HepG2 (cell line): ENCODE results near the gene DST. TPM values are rescaled to one million over a fixed set of nuclear protein-coding genes. Genes with fewer than 3 reads are reported as not detected.

Experiments
- ATAC-seq: fragments of 200-7000 bp; cut with Tn5 transposase; 3 replicates; pipeline ENCODE4 v1.9.1; 2020; ENCODE audit warnings: mild to moderate bottlenecking, moderate library complexity
- BruUV-seq: library from RNA; stranded (reverse); fragments of 400-500 nt; replicated peaks from 2 replicates; lab custom pipeline; 2021; lab: Mats Ljungman, UMichigan
- CTCF ChIA-PET: fragments of 300-600 bp; formaldehyde crosslinking; extraction: SDS; loops from one replicate; lab custom pipeline; 2021; ENCODE audit warnings: low total read pairs, inconsistent platforms, low intra/inter-chr PET ratio; lab: Yijun Ruan, JAX
- POLR2A ChIA-PET: fragments of 350-600 bp; sonication (Branson Sonifier 250); formaldehyde crosslinking; loops from one replicate; lab custom pipeline; 2020; ENCODE audit warnings: antibody characterized with exemption, inconsistent platforms; lab: Yijun Ruan, JAX
- DNase-seq: peaks from one replicate; pipeline ENCODE4 v3.0.0-alpha.2; 2015; ENCODE audit warnings: low spot score
- FAIRE-seq: peaks from 3 replicates; lab custom pipeline; 2011; peaks lifted over from hg19 to GRCh38; lab: Jason Lieb, UNC
- H2AFZ ChIP-seq: one replicate; pipeline ENCODE4 v1.6.1; 2011; ENCODE audit warnings: low read length, inconsistent platforms
- H3K27ac ChIP-seq: fragments of 300-600 bp; 3 replicates; pipeline ENCODE4 v1.8.0; 2011; ENCODE audit warnings: mixed run types, mild to moderate bottlenecking, mixed read lengths, low read length, inconsistent platforms; ENCODE audit not compliant: insufficient read depth; ENCODE audit errors: extremely low read length
- H3K27me3 ChIP-seq, 2 experiments: fragments of 200-600 bp in 1 of 2; 2 replicates in 1 of 2; 3 replicates in 1 of 2; pipeline versions ENCODE4 v1.6.0 to v1.8.0; 2011; ENCODE audit warnings: low read length in 2 of 2, mild to moderate bottlenecking in 2 of 2, moderate library complexity in 2 of 2, inconsistent platforms in 1 of 2; ENCODE audit not compliant: insufficient read depth in 2 of 2, control insufficient read depth in 1 of 2
- H3K36me3 ChIP-seq, 2 experiments: fragments of 200-600 bp in 1 of 2; replicated peaks in 1 of 2; 2 replicates in 1 of 2; 3 replicates in 1 of 2; pipeline versions ENCODE4 v1.5.1 to v1.8.0; 2011; ENCODE audit warnings: low read length in 2 of 2, inconsistent platforms in 1 of 2; ENCODE audit not compliant: insufficient read depth in 2 of 2, control insufficient read depth in 1 of 2
- H3K4me1 ChIP-seq: 2 replicates; pipeline ENCODE4 v1.5.1; 2012; ENCODE audit warnings: low read length, inconsistent platforms; ENCODE audit not compliant: insufficient read depth
- H3K4me2 ChIP-seq: 2 replicates; pipeline ENCODE4 v1.6.0; 2011; ENCODE audit warnings: low read depth, low read length, inconsistent platforms
- H3K4me3 ChIP-seq, 3 experiments: fragments of 200-600 bp in 1 of 3; sonication (generic), shearing (Covaris generic) in 1 of 3; replicated peaks in 1 of 3; 2 replicates each; pipeline ENCODE4 v1.5.1; 2011 to 2016; ENCODE audit warnings: low read length in 3 of 3, inconsistent platforms in 2 of 3, low read depth in 2 of 3, mild to moderate bottlenecking in 2 of 3, control low read depth in 1 of 3, mixed read lengths in 1 of 3; ENCODE audit not compliant: insufficient read depth in 1 of 3
- H3K79me2 ChIP-seq: one replicate; pipeline ENCODE4 v1.6.1; 2011; ENCODE audit warnings: low read length, inconsistent platforms; ENCODE audit not compliant: insufficient read depth
- H3K9ac ChIP-seq: 2 replicates; pipeline ENCODE4 v1.6.0; 2011; ENCODE audit warnings: mild to moderate bottlenecking, low read depth, low read length, inconsistent platforms; ENCODE audit not compliant: insufficient read depth
- H3K9me3 ChIP-seq: 2 replicates; pipeline ENCODE4 v1.5.1; 2012; ENCODE audit warnings: mild to moderate bottlenecking, low read length
- H4K20me1 ChIP-seq: 2 replicates; pipeline ENCODE4 v1.6.0; 2011; ENCODE audit warnings: inconsistent platforms, mild to moderate bottlenecking, low read length, moderate library complexity; ENCODE audit not compliant: insufficient read depth
- ARNT ChIP-seq: fragments of 450-650 bp; IDR thresholded peaks from 2 replicates; pipeline ENCODE4 v1.6.1; 2017
- ATF2 ChIP-seq: sonication (generic); formaldehyde crosslinking; IDR thresholded peaks from 2 replicates; pipeline ENCODE4 v1.4.0; 2020; ENCODE audit warnings: missing genetic modification reagents
- CEBPB ChIP-seq: IDR thresholded peaks from 2 replicates; pipeline ENCODE4 v1.6.1; 2011; ENCODE audit warnings: low read depth, low read length, improper control_type of control experiment, borderline replicate concordance
- CREM ChIP-seq, 2 experiments: sonication (generic) in 1 of 2; formaldehyde crosslinking in 1 of 2; IDR thresholded peaks; 2 replicates each; pipeline versions ENCODE4 v1.4.0 to v1.6.1; 2016 to 2020; ENCODE audit warnings: antibody characterized with exemption in 1 of 2, mild to moderate bottlenecking in 1 of 2, missing genetic modification reagents in 1 of 2
- HNF4G ChIP-seq, 2 experiments: sonication (generic) in 1 of 2; formaldehyde crosslinking in 1 of 2; IDR thresholded peaks; 2 replicates each; pipeline versions ENCODE4 v1.4.0 to v1.6.1; 2011 to 2020; ENCODE audit warnings: borderline replicate concordance in 2 of 2, low read depth in 2 of 2, mild to moderate bottlenecking in 2 of 2, low read length in 1 of 2, missing genetic modification reagents in 1 of 2, moderate library complexity in 1 of 2
- JDP2 ChIP-seq: sonication (generic); formaldehyde crosslinking; IDR thresholded peaks from 2 replicates; pipeline ENCODE4 v1.8.1; 2022; ENCODE audit warnings: missing genetic modification reagents, borderline replicate concordance
- MED13 ChIP-seq: sonication (generic); formaldehyde crosslinking; IDR thresholded peaks from 2 replicates; pipeline ENCODE4 v1.5.0; 2020; ENCODE audit warnings: missing genetic modification reagents
- MIER3 ChIP-seq: IDR thresholded peaks from 2 replicates; pipeline ENCODE4 v1.6.1; 2016; ENCODE audit warnings: missing compliant biosample characterization, borderline replicate concordance
- RFX1 ChIP-seq: fragments of 450-650 bp; IDR thresholded peaks from 2 replicates; pipeline ENCODE4 v1.6.1; 2017
- SIX1 ChIP-seq: sonication (generic); formaldehyde crosslinking; IDR thresholded peaks from 2 replicates; pipeline ENCODE4 v1.4.0; 2020; ENCODE audit warnings: missing genetic modification reagents, borderline replicate concordance
- ZMYM3 ChIP-seq: sonication (generic); formaldehyde crosslinking; IDR thresholded peaks from 2 replicates; pipeline ENCODE4 v1.5.1; 2020; ENCODE audit warnings: mild to moderate bottlenecking, missing genetic modification reagents
- ZNF281 ChIP-seq: sonication (generic); formaldehyde crosslinking; IDR thresholded peaks from 2 replicates; pipeline ENCODE4 v1.4.0; 2020; ENCODE audit warnings: missing genetic modification reagents, borderline replicate concordance
- ZNF530 ChIP-seq: sonication (generic); formaldehyde crosslinking; IDR thresholded peaks from 2 replicates; pipeline ENCODE4 v1.5.0; 2020; ENCODE audit warnings: low read depth, mild to moderate bottlenecking, missing genetic modification reagents
- ZNF687 ChIP-seq: sonication (generic); formaldehyde crosslinking; IDR thresholded peaks from 2 replicates; pipeline ENCODE4 v1.5.1; 2020; ENCODE audit warnings: mild to moderate bottlenecking, missing genetic modification reagents, moderate library complexity
- ZNF761 ChIP-seq: sonication (generic); formaldehyde crosslinking; conservative IDR thresholded peaks from 2 replicates; pipeline ENCODE4 v1.4.0; 2020; ENCODE audit warnings: mild to moderate bottlenecking, missing genetic modification reagents
- in situ Hi-C: cut with HindIII; loops from 2 replicates; pipeline ENCODE4 v1.10.0; 2017; ENCODE audit warnings: low pct_unique_long_range_greater_than_20kb; ENCODE audit not compliant: extremely low pct_ligation_motif_present
- intact Hi-C: fragments of 100-400 bp; cut with micrococcal nuclease; formaldehyde crosslinking; loops from one replicate; pipeline ENCODE4 v1.10.0; 2022; ENCODE audit not compliant: unreplicated experiment
- polyA plus RNA-seq, 8 experiments: library from polyadenylated mRNA; depleted of rRNA in 3 of 8; stranded (reverse) in 7 of 8; unstranded in 1 of 8; fragments of >200 nt; fragmentation: Illumina TruSeq in 4 of 8; extraction: Trizol in 4 of 8; gene quantifications; 2 replicates each; pipeline versions ENCODE4 v1.2.1 to v1.2.3, GENCODE V29; 2011 to 2016; ENCODE audit warnings: low read depth in 4 of 8, missing spikeins in 1 of 8, mixed read lengths in 1 of 8; ENCODE audit not compliant: insufficient read depth in 1 of 8
- total RNA-seq, 5 experiments: library from RNA; depleted of rRNA; stranded (reverse); fragments of >200 nt; fragmentation: Illumina TruSeq; extraction: Trizol; gene quantifications; 2 replicates each; pipeline ENCODE4 v1.2.3, GENCODE V29; 2016; ENCODE audit warnings: low read depth in 1 of 5

DST gene
- total and polyA plus RNA-seq, 2 of the 13 experiments (the other 11 are each of a cell fraction or from before 2014, with no cell fraction given): 64.4 to 89.0 TPM

- no peak for TF ChIP-seq ZNF687
- TF ChIP-seq ZMYM3: no peak
- TF ChIP-seq JDP2 (CRISPR knock-in tag): no peak
- TF ChIP-seq RFX1: no peak
- TF ChIP-seq, all 625 proteins: peak for 0
Measured at GRCh38 chr6:56657354-56657753, 14.7 kb upstream of the DST start (continued).

GRCh38 chr6:56656466-56656865 lies 13.8 kb upstream of the DST start:
- no peaks in the 10 kb centered on the region for H3K79me2 ChIP-seq
- H4K20me1 ChIP-seq: no peaks in the 10 kb centered on the region
- DNase-seq: no peak
- in situ Hi-C loops: no loop called here
- no peak for ATAC-seq
- POLR2A ChIA-PET: no interaction called here
- no peak overlapping the region for H3K4me3 ChIP-seq
- CTCF ChIA-PET: no interaction called here
- no peaks in the 10 kb centered on the region for H3K9me3 ChIP-seq
- peaks cover 43% of the 10 kb centered on the region for H3K4me1 ChIP-seq
- no peak for FAIRE-seq
- no TSS peak for BruUV-seq
- no peak overlapping the region for H2AFZ ChIP-seq
- no peak overlapping the region for H3K4me2 ChIP-seq
- no peak overlapping the region for H3K9ac ChIP-seq
- H3K27me3 ChIP-seq: no peaks in the 10 kb centered on the region
- intact Hi-C loops: no loop called here
- no peak overlapping the region for H3K27ac ChIP-seq
- no peaks in the 10 kb centered on the region; a peak in 1 of 5 replicates for H3K36me3 ChIP-seq
- TF ChIP-seq SIX1 (CRISPR knock-in tag) (no peak), MIER3 (no peak), ZNF530 (CRISPR knock-in tag) (no peak), HNF4G (IDR thresholded peaks at IDR 0.05; ENCODE audit: borderline replicate concordance, low read depth, low read length) (no peak), HNF4G (CRISPR knock-in tag; IDR thresholded peaks at IDR 0.05; ENCODE audit: borderline replicate concordance, low read depth) (no peak), ZNF281 (no peak), ZNF761 (no peak), CREM (IDR thresholded peaks at IDR 0.05) (no peak), CREM (CRISPR knock-in tag; IDR thresholded peaks at IDR 0.05) (no peak), CEBPB (no peak), ATF2 (no peak), MED13 (no peak), ARNT (no peak)
